GM11168 (cell line): Measurements from ENCODE around the gene LUC7L.
"Not testable (repeated sequence)": the region's sequence is repeated elsewhere in the genome, so short reads cannot be mapped to it uniquely, and the experiment has no call there.

Source experiments
- in situ Hi-C: fragments of 300-500 bp; cut with MboI; formaldehyde crosslinking; loops from one replicate; pipeline ENCODE4 v1.12.0; 2022; ENCODE audit warnings: low sequenced_read_pairs; ENCODE audit not compliant: unreplicated experiment

Gene LUC7L

GRCh38 chr16:230949-231348 is 1.7 kb upstream of the LUC7L start:
- in situ Hi-C loops: no loop called here

- in situ Hi-C loops: not testable (repeated sequence)
Observed at GRCh38 chr16:230351-230750, 1.1 kb upstream of the LUC7L start.

- in situ Hi-C loops: loop anchor here (10.0 kb wide), 1 partner anchor 135 kb away; no protein-coding TSS in a partner anchor
Observed at GRCh38 chr16:229731-230281, 557 bp upstream of the LUC7L start.

- in situ Hi-C loops: loop anchor here (10.0 kb wide), 1 partner anchor 136 kb away; no protein-coding TSS in a partner anchor
Observed at GRCh38 chr16:228151-228851, 948 bp downstream of the LUC7L start.

- in situ Hi-C loops: loop anchor here (10.0 kb wide), 1 partner anchor 145 kb away; no protein-coding TSS in a partner anchor
Observed at GRCh38 chr16:220021-220420, 9.2 kb downstream of the LUC7L start.

GRCh38 chr16:212999-213398 is 16.2 kb downstream of the LUC7L start:
- in situ Hi-C loops: no loop called here

GRCh38 chr16:211631-212180 is 17.5 kb downstream of the LUC7L start:
- in situ Hi-C loops: not testable (repeated sequence)

GRCh38 chr16:209359-209758 is 19.9 kb downstream of the LUC7L start:
- in situ Hi-C loops: not testable (repeated sequence)

GRCh38 chr16:204046-204445 is 25.2 kb downstream of the LUC7L start:
- in situ Hi-C loops: not testable (repeated sequence)

GRCh38 chr16:203246-203645 is 26.0 kb downstream of the LUC7L start:
- in situ Hi-C loops: no loop called here

GRCh38 chr16:200388-200787 is 28.9 kb downstream of the LUC7L start:
- in situ Hi-C loops: no loop called here

GRCh38 chr16:194516-194915 is 34.7 kb downstream of the LUC7L start:
- in situ Hi-C loops: no loop called here

GRCh38 chr16:193441-193840 is 35.8 kb downstream of the LUC7L start:
- in situ Hi-C loops: no loop called here

GRCh38 chr16:192686-193085 is 36.6 kb downstream of the LUC7L start:
- in situ Hi-C loops: no loop called here

GRCh38 chr16:191831-192230 is 37.4 kb downstream of the LUC7L start:
- in situ Hi-C loops: no loop called here

- in situ Hi-C loops: no loop called here
Observed at GRCh38 chr16:189604-190186, 39.6 kb downstream of the LUC7L start.

GRCh38 chr16:188674-189073 is 40.6 kb downstream of the LUC7L start:
- in situ Hi-C loops: no loop called here

- in situ Hi-C loops: no loop called here
Observed at GRCh38 chr16:187330-187729, 41.9 kb downstream of the LUC7L start.

GRCh38 chr16:185691-186090 is 43.6 kb downstream of the LUC7L start:
- in situ Hi-C loops: no loop called here

GRCh38 chr16:185213-185612 is 44.0 kb downstream of the LUC7L start:
- in situ Hi-C loops: no loop called here

GRCh38 chr16:183005-183404 is 46.2 kb downstream of the LUC7L start:
- in situ Hi-C loops: loop anchor here (5.0 kb wide), 1 partner anchor 66 kb away; no protein-coding TSS in a partner anchor
